Caco-2 (cell line): ENCODE data around the gene TMEM242. TPM values are rescaled to one million over a fixed set of nuclear protein-coding genes. Genes with fewer than 3 reads are reported as not detected.

Experiments
- BruUV-seq: library from RNA; stranded (reverse); fragments of 400-500 nt; replicated peaks from 2 replicates; lab custom pipeline; 2021; lab: Mats Ljungman, UMichigan
- CTCF ChIA-PET: fragments of 300-600 bp; sonication (Branson Sonifier 250); formaldehyde crosslinking; loops from one replicate; lab custom pipeline; 2022; ENCODE audit warnings: antibody characterized with exemption; lab: Charles Lee
- POLR2A ChIA-PET: fragments of 300-600 bp; sonication (Branson Sonifier 250); formaldehyde crosslinking; loops from one replicate; lab custom pipeline; 2022; ENCODE audit warnings: antibody characterized with exemption; lab: Charles Lee
- DNase-seq, 2 experiments: peaks; one replicate each; pipeline versions ENCODE4 v3.0.0 to v3.0.0-alpha.2; 2020 to 2022
- H3K27me3 ChIP-seq: replicated peaks from 2 replicates; pipeline ENCODE4 v1.6.0; 2011; ENCODE audit warnings: low read length; ENCODE audit not compliant: control insufficient read depth, insufficient read depth
- H3K36me3 ChIP-seq: 2 replicates; pipeline ENCODE4 v1.5.1; 2011; ENCODE audit warnings: low read length; ENCODE audit not compliant: control insufficient read depth, insufficient read depth
- H3K4me1 ChIP-seq: fragments of 250-450 bp; sonication (Bioruptor Pico); 2 replicates; pipeline ENCODE4 v1.5.1; 2020; ENCODE audit warnings: mild to moderate bottlenecking
- H3K4me3 ChIP-seq: 2 replicates; pipeline ENCODE4 v1.5.1; 2011; ENCODE audit warnings: low read depth, mild to moderate bottlenecking, control low read depth, low read length
- H3K9me3 ChIP-seq: fragments of 250-450 bp; sonication (Bioruptor Pico); 2 replicates; pipeline ENCODE4 v1.5.1; 2020; ENCODE audit warnings: mild to moderate bottlenecking, moderate library complexity
- H3K27ac Mint-ChIP-seq: one replicate; pipeline ENCODE4 v1.8.0; 2022; ENCODE audit warnings: mixed read lengths; ENCODE audit not compliant: unreplicated experiment
- H3K27me3 Mint-ChIP-seq: one replicate; pipeline ENCODE4 v1.8.0; 2022; ENCODE audit warnings: mixed read lengths; ENCODE audit not compliant: insufficient read depth, unreplicated experiment
- H3K36me3 Mint-ChIP-seq: one replicate; pipeline ENCODE4 v1.8.0; 2022; ENCODE audit warnings: mild to moderate bottlenecking, mixed read lengths; ENCODE audit not compliant: insufficient read depth, unreplicated experiment
- H3K4me1 Mint-ChIP-seq: one replicate; pipeline ENCODE4 v1.8.0; 2022; ENCODE audit warnings: low read depth, mixed read lengths; ENCODE audit not compliant: unreplicated experiment
- H3K4me3 Mint-ChIP-seq: one replicate; pipeline ENCODE4 v1.8.0; 2022; ENCODE audit warnings: mild to moderate bottlenecking, moderate library complexity, mixed read lengths; ENCODE audit not compliant: unreplicated experiment
- H3K9me3 Mint-ChIP-seq: one replicate; pipeline ENCODE4 v1.8.0; 2022; ENCODE audit warnings: mixed read lengths; ENCODE audit not compliant: unreplicated experiment
- intact Hi-C: fragments of 100-400 bp; cut with micrococcal nuclease; formaldehyde crosslinking; loops from one replicate; pipeline ENCODE4 v1.10.0; 2022; ENCODE audit not compliant: unreplicated experiment
- total RNA-seq: library from RNA; stranded (reverse); gene quantifications from 2 replicates; pipeline ENCODE4 v1.2.3, GENCODE V29; 2022
- TF ChIP-seq, protein P1 (sequence below), 2 experiments: fragments of 200-600 bp in 1 of 2; IDR thresholded peaks; 1 replicate in 1 of 2; 2 replicates in 1 of 2; pipeline versions ENCODE4 v1.5.1 to v1.8.0; 2011 to 2022; ENCODE audit warnings: antibody characterized with exemption in 1 of 2, control low read depth in 1 of 2, inconsistent platforms in 1 of 2, low read depth in 1 of 2, low read length in 1 of 2, mild to moderate bottlenecking in 1 of 2, moderate library complexity in 1 of 2; ENCODE audit not compliant: insufficient read depth in 1 of 2, severe bottlenecking in 1 of 2, unreplicated experiment in 1 of 2

TMEM242 gene
- total RNA-seq, 1 experiment from 2014 or later: 12.1 TPM

GRCh38 chr6:157253017-157253416, 70.3 kb downstream of the TMEM242 start:
- Mint-ChIP-seq H3K36me3 (no peaks in the 10 kb centered on the region), H3K27ac (no peak overlapping the region), H3K27me3 (peaks cover 2% of the 10 kb centered on the region), H3K9me3 (no peaks in the 10 kb centered on the region), H3K4me3 (no peak overlapping the region), H3K4me1 (no peaks in the 10 kb centered on the region)
- H3K4me1 ChIP-seq: no peaks in the 10 kb centered on the region; the same call in 1 of the 2 replicates
- BruUV-seq: no TSS peak
- H3K9me3 ChIP-seq: no peaks in the 10 kb centered on the region
- TF ChIP-seq, protein P1, sequence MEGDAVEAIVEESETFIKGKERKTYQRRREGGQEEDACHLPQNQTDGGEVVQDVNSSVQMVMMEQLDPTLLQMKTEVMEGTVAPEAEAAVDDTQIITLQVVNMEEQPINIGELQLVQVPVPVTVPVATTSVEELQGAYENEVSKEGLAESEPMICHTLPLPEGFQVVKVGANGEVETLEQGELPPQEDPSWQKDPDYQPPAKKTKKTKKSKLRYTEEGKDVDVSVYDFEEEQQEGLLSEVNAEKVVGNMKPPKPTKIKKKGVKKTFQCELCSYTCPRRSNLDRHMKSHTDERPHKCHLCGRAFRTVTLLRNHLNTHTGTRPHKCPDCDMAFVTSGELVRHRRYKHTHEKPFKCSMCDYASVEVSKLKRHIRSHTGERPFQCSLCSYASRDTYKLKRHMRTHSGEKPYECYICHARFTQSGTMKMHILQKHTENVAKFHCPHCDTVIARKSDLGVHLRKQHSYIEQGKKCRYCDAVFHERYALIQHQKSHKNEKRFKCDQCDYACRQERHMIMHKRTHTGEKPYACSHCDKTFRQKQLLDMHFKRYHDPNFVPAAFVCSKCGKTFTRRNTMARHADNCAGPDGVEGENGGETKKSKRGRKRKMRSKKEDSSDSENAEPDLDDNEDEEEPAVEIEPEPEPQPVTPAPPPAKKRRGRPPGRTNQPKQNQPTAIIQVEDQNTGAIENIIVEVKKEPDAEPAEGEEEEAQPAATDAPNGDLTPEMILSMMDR (IDR thresholded peaks at IDR 0.05; ENCODE audit: insufficient read depth in 1 of 2, low read depth in 1 of 2, low read length in 1 of 2, severe bottlenecking in 1 of 2, unreplicated experiment in 1 of 2): no peak
- no peak overlapping the region for H3K4me3 ChIP-seq
- intact Hi-C loops: no loop called here
- DNase-seq: no peak
- CTCF ChIA-PET: no interaction called here
- POLR2A ChIA-PET: no interaction called here
- no peaks in the 10 kb centered on the region for H3K36me3 ChIP-seq
- H3K27me3 ChIP-seq: no peaks in the 10 kb centered on the region

DNA sequence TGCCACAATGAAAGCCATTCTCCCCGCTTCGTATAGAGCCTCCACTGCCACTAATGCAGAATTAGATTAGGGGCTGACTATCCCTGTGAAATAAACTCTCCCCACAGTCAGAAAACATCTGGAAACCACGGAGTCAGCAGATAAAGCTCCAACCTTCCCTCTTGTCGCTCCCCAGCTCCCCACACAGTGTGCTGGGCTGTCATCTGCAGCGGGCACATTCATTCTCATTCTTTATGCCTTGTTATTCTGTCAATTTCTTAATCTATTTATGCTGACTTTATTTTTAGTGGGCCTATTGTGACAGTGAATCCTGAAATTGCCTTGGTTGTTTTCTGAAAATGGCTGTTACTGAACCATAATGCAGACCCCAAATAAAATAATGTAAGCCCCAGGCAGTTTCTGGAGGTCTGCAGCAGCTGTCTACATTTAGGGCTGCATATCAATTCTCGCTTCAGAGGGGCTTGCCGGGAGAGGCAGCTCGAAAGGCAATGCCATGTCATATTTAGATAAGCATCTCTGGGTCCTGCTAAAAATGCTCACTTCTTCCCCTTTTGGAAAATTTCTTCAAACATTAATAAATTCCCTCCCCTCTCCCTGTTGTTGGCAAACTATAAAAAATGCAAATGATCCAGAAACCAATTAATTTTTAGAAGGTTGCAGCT, 71.6 kb downstream of the TMEM242 start:
- H3K36me3 Mint-ChIP-seq: no peaks in the 10 kb centered on the region
- no peaks in the 10 kb centered on the region for H3K4me1 Mint-ChIP-seq
- H3K4me3 Mint-ChIP-seq: no peak overlapping the region
- TF ChIP-seq, protein P1 (IDR thresholded peaks at IDR 0.05; ENCODE audit: insufficient read depth in 1 of 2, low read depth in 1 of 2, low read length in 1 of 2, severe bottlenecking in 1 of 2, unreplicated experiment in 1 of 2): no peak
- ChIA-PET POLR2A (no interaction called here), CTCF (no interaction called here)
- peaks cover 2% of the 10 kb centered on the region for H3K27me3 Mint-ChIP-seq
- H3K36me3 ChIP-seq: no peaks in the 10 kb centered on the region
- H3K4me1 ChIP-seq: no peaks in the 10 kb centered on the region; the same call in 1 of the 2 replicates
- no peak overlapping the region for H3K4me3 ChIP-seq
- DNase-seq: no peak
- H3K27me3 ChIP-seq: no peaks in the 10 kb centered on the region
- no peaks in the 10 kb centered on the region for H3K9me3 Mint-ChIP-seq
- intact Hi-C loops: no loop called here
- no TSS peak for BruUV-seq
- no peak overlapping the region for H3K27ac Mint-ChIP-seq
- H3K9me3 ChIP-seq: no peaks in the 10 kb centered on the region

DNA sequence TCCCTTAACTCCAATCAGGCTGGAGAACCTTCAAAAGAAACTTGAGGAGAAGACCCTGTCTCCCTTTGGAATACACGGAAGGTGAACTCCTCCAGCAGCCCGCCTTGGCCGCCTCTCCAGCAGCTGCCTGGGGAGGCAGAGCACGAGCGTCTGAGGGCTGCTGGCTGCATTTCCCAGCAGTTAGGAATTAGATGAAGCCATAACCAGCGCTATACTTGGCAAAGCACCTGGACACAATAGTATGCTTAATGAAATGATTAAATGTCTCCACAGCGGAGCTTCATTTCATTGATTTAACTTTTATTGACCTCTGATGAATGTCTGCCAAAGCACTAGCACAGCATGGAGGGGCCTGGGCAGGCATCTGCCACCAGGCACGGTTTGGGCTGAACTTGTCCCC, 73.5 kb downstream of the TMEM242 start:
- Mint-ChIP-seq H3K9me3 (no peaks in the 10 kb centered on the region), H3K4me1 (no peaks in the 10 kb centered on the region), H3K36me3 (no peaks in the 10 kb centered on the region), H3K27ac (no peak overlapping the region), H3K4me3 (no peak overlapping the region), H3K27me3 (peaks cover 2% of the 10 kb centered on the region)
- Histone ChIP-seq H3K27me3 (no peaks in the 10 kb centered on the region), H3K4me1 (no peaks in the 10 kb centered on the region; the same call in 1 of the 2 replicates), H3K9me3 (no peaks in the 10 kb centered on the region), H3K36me3 (no peaks in the 10 kb centered on the region), H3K4me3 (no peak overlapping the region)
- intact Hi-C loops: no loop called here
- ChIA-PET CTCF (no interaction called here), POLR2A (no interaction called here)
- no peak for DNase-seq
- TF ChIP-seq, protein P1 (IDR thresholded peaks at IDR 0.05; ENCODE audit: insufficient read depth in 1 of 2, low read depth in 1 of 2, low read length in 1 of 2, severe bottlenecking in 1 of 2, unreplicated experiment in 1 of 2): no peak
- BruUV-seq: no TSS peak
